HepG2 (cell line): Measurements from ENCODE around the gene CALN1. TPM values are rescaled to one million over a fixed set of nuclear protein-coding genes. Genes with fewer than 3 reads are reported as not detected.

Experiments
- ATAC-seq: fragments of 200-7000 bp; cut with Tn5 transposase; 3 replicates; pipeline ENCODE4 v1.9.1; 2020; ENCODE audit warnings: mild to moderate bottlenecking, moderate library complexity
- BruUV-seq: library from RNA; stranded (reverse); fragments of 400-500 nt; replicated peaks from 2 replicates; lab custom pipeline; 2021; lab: Mats Ljungman, UMichigan
- CTCF ChIA-PET: fragments of 300-600 bp; formaldehyde crosslinking; extraction: SDS; loops from one replicate; lab custom pipeline; 2021; ENCODE audit warnings: low total read pairs, inconsistent platforms, low intra/inter-chr PET ratio; lab: Yijun Ruan, JAX
- POLR2A ChIA-PET: fragments of 350-600 bp; sonication (Branson Sonifier 250); formaldehyde crosslinking; loops from one replicate; lab custom pipeline; 2020; ENCODE audit warnings: antibody characterized with exemption, inconsistent platforms; lab: Yijun Ruan, JAX
- DNase-seq: peaks from one replicate; pipeline ENCODE4 v3.0.0-alpha.2; 2015; ENCODE audit warnings: low spot score
- FAIRE-seq: peaks from 3 replicates; lab custom pipeline; 2011; peaks lifted over from hg19 to GRCh38; lab: Jason Lieb, UNC
- H2AFZ ChIP-seq: one replicate; pipeline ENCODE4 v1.6.1; 2011; ENCODE audit warnings: low read length, inconsistent platforms
- H3K27ac ChIP-seq: fragments of 300-600 bp; 3 replicates; pipeline ENCODE4 v1.8.0; 2011; ENCODE audit warnings: mixed run types, mild to moderate bottlenecking, mixed read lengths, low read length, inconsistent platforms; ENCODE audit not compliant: insufficient read depth; ENCODE audit errors: extremely low read length
- H3K27me3 ChIP-seq, 2 experiments: fragments of 200-600 bp in 1 of 2; 2 replicates in 1 of 2; 3 replicates in 1 of 2; pipeline versions ENCODE4 v1.6.0 to v1.8.0; 2011; ENCODE audit warnings: low read length in 2 of 2, mild to moderate bottlenecking in 2 of 2, moderate library complexity in 2 of 2, inconsistent platforms in 1 of 2; ENCODE audit not compliant: insufficient read depth in 2 of 2, control insufficient read depth in 1 of 2
- H3K36me3 ChIP-seq, 2 experiments: fragments of 200-600 bp in 1 of 2; replicated peaks in 1 of 2; 2 replicates in 1 of 2; 3 replicates in 1 of 2; pipeline versions ENCODE4 v1.5.1 to v1.8.0; 2011; ENCODE audit warnings: low read length in 2 of 2, inconsistent platforms in 1 of 2; ENCODE audit not compliant: insufficient read depth in 2 of 2, control insufficient read depth in 1 of 2
- H3K4me1 ChIP-seq: 2 replicates; pipeline ENCODE4 v1.5.1; 2012; ENCODE audit warnings: low read length, inconsistent platforms; ENCODE audit not compliant: insufficient read depth
- H3K4me2 ChIP-seq: 2 replicates; pipeline ENCODE4 v1.6.0; 2011; ENCODE audit warnings: low read depth, low read length, inconsistent platforms
- H3K4me3 ChIP-seq, 3 experiments: fragments of 200-600 bp in 1 of 3; sonication (generic), shearing (Covaris generic) in 1 of 3; replicated peaks in 1 of 3; 2 replicates each; pipeline ENCODE4 v1.5.1; 2011 to 2016; ENCODE audit warnings: low read length in 3 of 3, inconsistent platforms in 2 of 3, low read depth in 2 of 3, mild to moderate bottlenecking in 2 of 3, control low read depth in 1 of 3, mixed read lengths in 1 of 3; ENCODE audit not compliant: insufficient read depth in 1 of 3
- H3K79me2 ChIP-seq: one replicate; pipeline ENCODE4 v1.6.1; 2011; ENCODE audit warnings: low read length, inconsistent platforms; ENCODE audit not compliant: insufficient read depth
- H3K9ac ChIP-seq: 2 replicates; pipeline ENCODE4 v1.6.0; 2011; ENCODE audit warnings: mild to moderate bottlenecking, low read depth, low read length, inconsistent platforms; ENCODE audit not compliant: insufficient read depth
- H3K9me3 ChIP-seq: 2 replicates; pipeline ENCODE4 v1.5.1; 2012; ENCODE audit warnings: mild to moderate bottlenecking, low read length
- H4K20me1 ChIP-seq: 2 replicates; pipeline ENCODE4 v1.6.0; 2011; ENCODE audit warnings: inconsistent platforms, mild to moderate bottlenecking, low read length, moderate library complexity; ENCODE audit not compliant: insufficient read depth
- HNF4G ChIP-seq, 2 experiments: sonication (generic) in 1 of 2; formaldehyde crosslinking in 1 of 2; IDR thresholded peaks; 2 replicates each; pipeline versions ENCODE4 v1.4.0 to v1.6.1; 2011 to 2020; ENCODE audit warnings: borderline replicate concordance in 2 of 2, low read depth in 2 of 2, mild to moderate bottlenecking in 2 of 2, low read length in 1 of 2, missing genetic modification reagents in 1 of 2, moderate library complexity in 1 of 2
- MIXL1 ChIP-seq: IDR thresholded peaks from 2 replicates; pipeline ENCODE4 v1.6.1; 2016
- TCF7 ChIP-seq: sonication (generic); IDR thresholded peaks from 2 replicates; pipeline ENCODE4 v1.6.1; 2016; ENCODE audit warnings: antibody characterized with exemption, low read depth
- ZKSCAN8 ChIP-seq: IDR thresholded peaks from 2 replicates; pipeline ENCODE4 v1.6.1; 2016; ENCODE audit warnings: borderline replicate concordance, missing genetic modification reagents, missing compliant biosample characterization
- ZNF230 ChIP-seq: sonication (generic); formaldehyde crosslinking; IDR thresholded peaks from 2 replicates; pipeline ENCODE4 v1.4.0; 2020; ENCODE audit warnings: mild to moderate bottlenecking, missing genetic modification reagents
- ZNF496 ChIP-seq: sonication (generic); formaldehyde crosslinking; IDR thresholded peaks from 2 replicates; pipeline ENCODE4 v1.8.1; 2023; ENCODE audit warnings: mild to moderate bottlenecking, moderate library complexity, missing genetic modification reagents; ENCODE audit not compliant: insufficient replicate concordance
- ZNF619 ChIP-seq: sonication (generic); formaldehyde crosslinking; IDR thresholded peaks from 2 replicates; pipeline ENCODE4 v1.4.0; 2020; ENCODE audit warnings: mild to moderate bottlenecking, missing genetic modification reagents
- ZNF816 ChIP-seq: sonication (generic); formaldehyde crosslinking; IDR thresholded peaks from 2 replicates; pipeline ENCODE4 v1.8.0; 2022; ENCODE audit warnings: missing genetic modification reagents, mild to moderate bottlenecking, borderline replicate concordance
- ZNF891 ChIP-seq: sonication (generic); formaldehyde crosslinking; IDR thresholded peaks from 2 replicates; pipeline ENCODE4 v1.5.0; 2020; ENCODE audit warnings: mild to moderate bottlenecking, missing genetic modification reagents
- WGBS: methylation state at CpG from one replicate; pipeline ENCODE4 v1.1.6; 2017; ENCODE audit warnings: low lambda C conversion rate; 5-methylcytosine and 5-hydroxymethylcytosine counted together
- in situ Hi-C: cut with HindIII; loops from 2 replicates; pipeline ENCODE4 v1.10.0; 2017; ENCODE audit warnings: low pct_unique_long_range_greater_than_20kb; ENCODE audit not compliant: extremely low pct_ligation_motif_present
- intact Hi-C: fragments of 100-400 bp; cut with micrococcal nuclease; formaldehyde crosslinking; loops from one replicate; pipeline ENCODE4 v1.10.0; 2022; ENCODE audit not compliant: unreplicated experiment
- polyA plus RNA-seq, 8 experiments: library from polyadenylated mRNA; depleted of rRNA in 3 of 8; stranded (reverse) in 7 of 8; unstranded in 1 of 8; fragments of >200 nt; fragmentation: Illumina TruSeq in 4 of 8; extraction: Trizol in 4 of 8; gene quantifications; 2 replicates each; pipeline versions ENCODE4 v1.2.1 to v1.2.3, GENCODE V29; 2011 to 2016; ENCODE audit warnings: low read depth in 4 of 8, missing spikeins in 1 of 8, mixed read lengths in 1 of 8; ENCODE audit not compliant: insufficient read depth in 1 of 8
- total RNA-seq, 5 experiments: library from RNA; depleted of rRNA; stranded (reverse); fragments of >200 nt; fragmentation: Illumina TruSeq; extraction: Trizol; gene quantifications; 2 replicates each; pipeline ENCODE4 v1.2.3, GENCODE V29; 2016; ENCODE audit warnings: low read depth in 1 of 5
- TF ChIP-seq, protein P1 (sequence below): sonication (generic); formaldehyde crosslinking; IDR thresholded peaks from 2 replicates; pipeline ENCODE4 v1.5.0; 2020; ENCODE audit warnings: mild to moderate bottlenecking, missing genetic modification reagents

Gene CALN1
- total and polyA plus RNA-seq, 2 of the 13 experiments (the other 11 are each of a cell fraction or from before 2014, with no cell fraction given) = not detected

GRCh38 chr7:71772779-71773178 lies 639.4 kb downstream of the CALN1 start (continued):
- TF ChIP-seq, protein P1, sequence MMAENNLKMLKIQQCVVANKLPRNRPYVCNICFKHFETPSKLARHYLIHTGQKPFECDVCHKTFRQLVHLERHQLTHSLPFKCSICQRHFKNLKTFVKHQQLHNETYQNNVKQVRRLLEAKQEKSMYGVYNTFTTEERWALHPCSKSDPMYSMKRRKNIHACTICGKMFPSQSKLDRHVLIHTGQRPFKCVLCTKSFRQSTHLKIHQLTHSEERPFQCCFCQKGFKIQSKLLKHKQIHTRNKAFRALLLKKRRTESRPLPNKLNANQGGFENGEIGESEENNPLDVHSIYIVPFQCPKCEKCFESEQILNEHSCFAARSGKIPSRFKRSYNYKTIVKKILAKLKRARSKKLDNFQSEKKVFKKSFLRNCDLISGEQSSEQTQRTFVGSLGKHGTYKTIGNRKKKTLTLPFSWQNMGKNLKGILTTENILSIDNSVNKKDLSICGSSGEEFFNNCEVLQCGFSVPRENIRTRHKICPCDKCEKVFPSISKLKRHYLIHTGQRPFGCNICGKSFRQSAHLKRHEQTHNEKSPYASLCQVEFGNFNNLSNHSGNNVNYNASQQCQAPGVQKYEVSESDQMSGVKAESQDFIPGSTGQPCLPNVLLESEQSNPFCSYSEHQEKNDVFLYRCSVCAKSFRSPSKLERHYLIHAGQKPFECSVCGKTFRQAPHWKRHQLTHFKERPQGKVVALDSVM (CRISPR knock-in tag) = no peak

GRCh38 chr7:71770269-71770907 lies 641.8 kb downstream of the CALN1 start:
- ChIA-PET CTCF (no interaction called here), POLR2A (no interaction called here)
- Histone ChIP-seq H4K20me1 (no peaks in the 10 kb centered on the region), H3K4me2 (no peak overlapping the region), H3K4me3 (no peak overlapping the region), H3K9me3 (no peaks in the 10 kb centered on the region), H3K79me2 (no peaks in the 10 kb centered on the region), H3K27ac (no peak overlapping the region), H2AFZ (no peak overlapping the region), H3K27me3 (peaks cover 0 to 3% of the 10 kb centered on the region in 2 experiments; a peak in 1 of 5 replicates), H3K4me1 (no peaks in the 10 kb centered on the region), H3K9ac (no peak overlapping the region), H3K36me3 (no peaks in the 10 kb centered on the region)
- 54% methylated on average over 11 of the region's 11 CpGs for WGBS
- ATAC-seq (no peak), FAIRE-seq (no peak), DNase-seq (no peak)
- intact Hi-C loops = no loop called here
- no peak for TF ChIP-seq ZNF891 (CRISPR knock-in tag)
- no peak for TF ChIP-seq ZNF496 (CRISPR knock-in tag)
- TF ChIP-seq HNF4G (IDR thresholded peaks at IDR 0.05; ENCODE audit: borderline replicate concordance, low read depth, low read length) = no peak
- TF ChIP-seq HNF4G (CRISPR knock-in tag; IDR thresholded peaks at IDR 0.05; ENCODE audit: borderline replicate concordance, low read depth) = no peak
- no peak for TF ChIP-seq ZNF230 (CRISPR knock-in tag)
- no peak for TF ChIP-seq ZNF619 (CRISPR knock-in tag)
- no peak for TF ChIP-seq TCF7
- no peak for TF ChIP-seq ZNF816 (CRISPR knock-in tag)
- TF ChIP-seq MIXL1 (CRISPR knock-in tag) = no peak
- TF ChIP-seq ZKSCAN8 (CRISPR knock-in tag) = no peak
- in situ Hi-C loops = no loop called here
- BruUV-seq = no TSS peak
